Measurements from ENCODE around the gene LBX1.

DNA sequence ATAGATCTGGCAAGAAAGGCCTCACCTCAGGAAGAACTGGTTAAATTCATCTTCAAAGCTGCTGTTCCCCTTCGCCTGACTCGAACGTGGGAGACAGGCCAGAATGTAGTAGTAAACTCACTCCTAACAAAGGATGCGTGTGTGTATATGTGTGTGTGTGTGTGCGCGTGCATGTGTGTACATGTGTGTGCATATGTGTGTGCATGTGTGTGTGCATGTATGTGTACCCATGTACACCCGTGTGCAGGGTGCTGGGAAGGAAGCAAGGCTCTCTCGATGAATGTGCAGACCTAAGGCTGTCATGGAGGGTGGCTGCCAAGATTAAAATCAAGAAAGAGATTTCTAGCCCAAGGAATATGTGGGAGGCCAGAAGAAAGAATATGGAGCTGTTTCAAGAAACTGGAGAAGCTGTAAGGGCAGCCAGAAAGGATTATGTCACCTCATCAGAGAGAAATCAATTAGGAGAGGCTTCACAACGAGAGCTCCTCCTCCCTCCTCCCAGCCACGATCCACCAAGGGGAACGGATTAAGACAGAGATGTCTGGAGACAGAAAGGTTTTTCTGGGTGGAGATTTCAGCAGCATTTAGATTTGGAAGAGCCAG is 34.0 kb upstream of the LBX1 start:
- TF ChIP-seq GATA2 (IDR thresholded peaks at IDR 0.05; ENCODE audit: low read depth, low read length), result no peak
- no peak for TF ChIP-seq GATA3 (IDR thresholded peaks at IDR 0.05; ENCODE audit: low read depth, low read length)
